NCI-H187 treated with DMSO at 0.1 percent for 48 hours (cell line): Measurements from ENCODE around the gene SHISA6.

Experiments used
- DNase-seq: peaks from one replicate; lab custom pipeline; 2025; lab: John Stamatoyannopoulos, UW

SHISA6 gene

GRCh38 chr17:11353601-11354000 is 112.6 kb downstream of the SHISA6 start:
- no peak for DNase-seq

DNA sequence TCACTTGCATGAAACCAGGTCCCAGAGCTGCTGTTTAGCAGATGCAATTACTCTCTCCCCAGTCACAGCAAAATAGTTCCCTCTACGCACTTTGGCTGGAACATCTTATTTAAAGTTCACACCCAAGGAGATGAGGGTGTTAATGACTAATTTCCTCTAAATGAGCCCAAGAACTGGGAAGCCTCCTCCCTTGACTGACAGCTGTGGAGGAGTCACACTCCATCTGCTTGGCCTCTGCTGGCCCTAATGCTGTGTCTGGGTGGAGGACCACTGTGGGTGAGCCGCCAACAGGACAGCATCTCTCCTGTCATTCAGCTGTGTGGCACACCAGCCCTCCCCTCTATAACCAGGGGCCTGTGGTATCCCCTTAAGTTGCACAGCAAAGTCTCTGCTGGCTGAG is 115.4 kb downstream of the SHISA6 start:
- DNase-seq = no peak

DNA sequence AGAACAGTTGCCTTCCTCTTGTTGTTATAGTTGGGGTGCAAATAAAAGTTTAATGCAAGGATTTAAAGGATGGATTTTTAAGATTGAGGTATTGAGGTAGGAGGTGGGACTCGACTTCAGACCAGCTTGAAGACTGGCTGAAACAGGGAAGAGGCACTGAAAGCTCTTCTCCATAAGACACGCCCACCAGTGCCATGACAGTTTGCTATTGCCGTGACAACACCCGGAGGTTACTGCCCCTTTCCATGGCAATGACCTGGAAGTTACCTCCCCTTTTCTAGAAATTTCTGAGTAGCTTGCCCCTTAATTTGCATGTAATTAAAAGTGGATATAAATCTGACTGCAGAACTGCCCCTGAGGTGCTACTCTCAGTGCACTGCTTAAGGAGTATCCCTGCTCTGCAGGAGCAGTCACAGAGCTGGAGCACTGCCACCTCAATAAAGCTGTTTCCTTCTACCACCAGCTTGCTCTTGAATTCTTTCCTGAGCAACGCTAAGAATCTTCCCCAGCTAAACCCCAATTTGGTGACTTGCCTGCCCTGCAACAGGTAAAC is 122.6 kb downstream of the SHISA6 start:
- DNase-seq = no peak

- no peak for DNase-seq
Measured at GRCh38 chr17:11366272-11366850, 125.3 kb downstream of the SHISA6 start.

- DNase-seq = no peak
Measured at GRCh38 chr17:11369575-11369974, 128.6 kb downstream of the SHISA6 start.

GRCh38 chr17:11372692-11373091 is 131.7 kb downstream of the SHISA6 start:
- DNase-seq = no peak

DNA sequence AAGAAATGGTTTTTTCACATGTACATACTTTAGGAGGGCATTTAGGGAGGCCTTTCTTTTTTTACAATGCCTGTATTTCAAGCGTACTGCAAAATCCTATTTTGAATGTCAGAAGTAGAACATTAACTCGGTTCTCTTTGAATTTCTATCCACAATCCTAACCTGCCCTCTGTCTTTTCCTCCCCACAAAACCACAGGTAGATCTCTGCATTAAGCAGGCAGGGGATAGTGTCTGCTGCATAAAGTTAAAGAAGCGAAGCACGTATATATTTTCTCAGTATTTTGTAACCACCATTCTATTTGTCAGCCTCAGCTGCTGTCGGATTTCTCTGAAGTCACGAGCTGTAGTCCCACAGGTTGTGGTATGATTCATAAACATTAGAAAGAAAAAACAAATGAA is 137.5 kb downstream of the SHISA6 start:
- no peak for DNase-seq

- no peak for DNase-seq
Measured at GRCh38 chr17:11380761-11381160, 139.7 kb downstream of the SHISA6 start.

DNA sequence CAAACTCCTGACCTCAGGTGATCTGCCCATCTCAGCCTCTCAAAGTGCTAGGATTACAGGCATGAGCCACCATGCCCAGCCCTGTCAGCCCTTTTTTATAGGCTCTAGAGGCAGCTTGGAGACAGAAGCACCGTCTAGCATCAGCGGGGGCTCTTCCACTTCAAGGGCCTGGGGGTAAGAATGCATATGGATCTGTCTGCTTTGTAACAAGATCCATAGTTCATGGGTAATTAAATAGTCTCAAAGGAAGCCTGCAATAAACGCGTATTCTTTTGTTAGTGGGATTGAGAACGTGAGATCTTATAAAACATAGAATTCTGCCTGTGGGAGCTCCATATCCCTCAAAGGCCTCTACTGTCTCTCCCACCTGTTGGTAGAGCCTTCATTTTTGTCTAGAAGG is 142.1 kb downstream of the SHISA6 start:
- DNase-seq = no peak

GRCh38 chr17:11384131-11384530 is 143.1 kb downstream of the SHISA6 start:
- DNase-seq = no peak

DNA sequence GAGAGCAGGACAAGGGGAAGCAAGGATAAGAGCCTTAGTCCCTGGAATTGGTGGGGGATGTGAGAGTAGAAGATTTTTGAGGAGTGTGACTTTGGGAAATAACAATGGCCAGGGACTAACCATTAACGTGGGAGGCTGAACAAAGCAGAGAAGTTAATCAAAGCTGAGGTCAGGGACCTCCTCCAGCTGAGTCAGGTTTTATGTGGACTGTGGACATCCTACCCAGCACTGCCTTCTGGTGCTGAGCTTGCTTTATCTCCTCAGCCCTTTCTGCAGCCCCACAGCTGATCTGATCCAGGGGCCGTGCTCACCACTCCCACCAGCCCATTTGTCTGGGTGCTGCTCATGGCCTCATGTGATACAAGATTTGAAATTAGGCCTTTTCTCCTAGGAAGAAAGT is 146.6 kb downstream of the SHISA6 start:
- DNase-seq = no peak

GRCh38 chr17:11388054-11388453 is 147.0 kb downstream of the SHISA6 start:
- DNase-seq = no peak

GRCh38 chr17:11389583-11389982 is 148.6 kb downstream of the SHISA6 start:
- no peak for DNase-seq

GRCh38 chr17:11391134-11391533 is 150.1 kb downstream of the SHISA6 start:
- DNase-seq = no peak

DNA sequence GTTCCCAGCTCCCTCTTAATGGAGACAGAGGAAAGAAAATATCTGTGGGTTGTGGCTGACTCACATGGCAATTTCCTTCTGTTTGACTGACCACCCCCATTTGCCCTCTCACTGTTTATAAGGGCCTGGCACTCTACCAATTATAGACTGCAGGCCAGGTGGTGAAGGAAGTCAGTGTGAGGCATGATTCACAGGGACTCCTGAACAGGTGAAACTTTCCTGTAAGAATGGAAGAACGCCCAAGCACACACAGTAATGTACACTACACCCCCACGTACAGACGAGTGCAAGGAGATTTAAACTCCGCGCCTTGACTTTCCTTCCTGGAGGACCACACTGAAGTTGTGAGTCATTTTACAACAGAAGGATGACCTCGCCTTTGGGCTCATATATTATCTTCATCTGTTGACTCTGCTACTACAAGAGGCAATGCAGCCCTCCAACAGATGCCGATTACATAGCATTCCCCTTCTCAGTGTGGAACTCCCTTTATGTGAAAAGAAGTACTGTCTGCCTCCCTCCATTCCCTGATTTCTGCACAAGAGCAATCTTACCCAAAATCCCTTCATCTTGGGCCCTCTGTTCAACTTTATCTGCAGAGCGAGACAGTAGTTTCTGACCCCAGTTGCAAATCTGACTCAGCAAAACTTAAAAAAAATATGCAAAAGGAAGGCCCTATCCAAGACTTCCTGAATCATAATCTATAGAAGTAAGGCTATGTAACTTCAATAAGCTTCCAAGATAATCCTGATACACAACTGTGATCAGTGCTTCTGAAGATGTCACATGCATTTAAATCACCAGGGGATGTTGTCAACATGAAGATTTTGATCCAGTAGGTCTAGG is 163.6 kb downstream of the SHISA6 start:
- DNase-seq = no peak

- DNase-seq = no peak
Measured at GRCh38 chr17:11406716-11407115, 165.7 kb downstream of the SHISA6 start.

DNA sequence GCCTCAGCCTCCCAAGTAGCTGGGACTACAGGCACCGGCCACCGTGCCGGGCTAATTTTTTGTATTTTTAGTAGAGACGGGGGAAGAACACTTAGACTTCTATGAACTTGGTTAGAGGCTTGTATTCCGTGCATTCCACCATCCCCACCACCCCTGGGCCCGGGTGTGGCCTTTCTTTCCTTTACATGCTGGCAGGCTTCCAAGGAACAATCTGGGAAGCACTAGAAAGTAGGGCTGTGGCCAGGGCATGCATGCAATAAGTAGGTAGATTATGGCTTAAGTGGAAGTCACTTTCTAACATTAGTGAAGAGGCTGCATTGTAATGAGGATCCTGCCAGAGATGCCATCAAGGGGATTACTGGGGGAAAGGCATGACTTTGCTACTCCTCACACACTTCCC is 171.6 kb downstream of the SHISA6 start:
- DNase-seq = no peak

GRCh38 chr17:11418342-11418741 is 177.3 kb downstream of the SHISA6 start:
- no peak for DNase-seq

DNA sequence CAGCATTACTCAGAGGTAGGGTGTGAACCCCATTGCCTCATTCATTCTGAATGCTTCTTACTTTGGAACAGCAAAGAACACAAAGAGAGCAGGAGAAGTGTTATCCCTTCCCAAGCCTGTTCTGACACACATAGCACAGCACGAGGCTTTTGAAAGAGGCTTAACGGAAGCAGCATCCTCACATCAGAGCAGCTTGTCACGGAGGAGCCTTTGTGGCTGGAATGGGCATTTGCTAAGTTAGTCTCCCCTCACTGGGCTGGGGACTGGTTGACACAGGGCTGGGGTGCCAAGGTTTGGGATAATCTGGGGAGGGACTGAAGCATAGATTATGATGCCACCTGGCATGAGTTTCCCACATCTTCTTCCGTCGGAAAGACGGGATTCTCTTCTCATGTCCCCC is 189.7 kb downstream of the SHISA6 start:
- DNase-seq = no peak

- no peak for DNase-seq
Measured at GRCh38 chr17:11438673-11439072, 197.7 kb downstream of the SHISA6 start.

DNA sequence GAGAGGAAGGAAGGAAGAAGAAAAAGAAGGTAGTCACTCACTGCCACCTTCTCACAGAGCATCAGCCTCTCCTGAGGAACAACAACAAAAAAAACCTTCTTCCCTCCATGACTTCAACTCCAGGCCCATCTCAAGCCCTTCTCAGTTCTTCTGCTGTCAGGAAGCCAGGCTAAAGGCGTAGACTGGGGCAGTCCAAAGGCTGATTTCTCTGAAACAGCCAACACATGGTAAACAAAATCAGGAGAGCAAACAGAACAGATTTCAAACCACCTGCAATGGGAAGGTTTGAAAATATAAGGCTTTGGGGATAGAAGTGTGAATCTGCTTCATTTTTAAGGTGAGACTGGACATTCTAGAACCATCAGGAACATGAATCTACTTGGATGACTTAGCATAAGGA is 200.0 kb downstream of the SHISA6 start:
- no peak for DNase-seq

- DNase-seq = no peak
Measured at GRCh38 chr17:11446316-11446715, 205.3 kb downstream of the SHISA6 start.

GRCh38 chr17:11454096-11454495 is 213.1 kb downstream of the SHISA6 start:
- DNase-seq = no peak

DNA sequence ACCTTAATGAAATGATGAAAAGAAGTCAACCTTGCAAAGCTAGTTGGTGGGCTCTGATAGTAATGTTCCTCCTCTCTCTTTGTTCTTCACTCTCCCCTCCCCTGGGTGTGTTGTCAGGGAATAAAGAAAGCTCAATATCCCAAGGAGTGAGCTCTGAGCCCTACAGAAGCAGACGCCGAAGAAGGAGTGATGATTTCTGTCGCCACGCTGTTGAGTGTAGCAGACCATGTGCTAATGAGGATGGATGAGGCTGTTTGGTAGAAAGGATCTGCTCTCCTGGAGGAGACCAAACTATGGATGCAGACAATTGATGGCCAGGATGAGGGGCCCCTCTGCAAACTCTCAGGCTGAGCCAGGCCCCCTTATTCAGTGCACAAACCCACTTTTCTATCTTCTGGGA is 217.3 kb downstream of the SHISA6 start:
- no peak for DNase-seq
